NCI-H146 (cell line): ENCODE measurements around the gene ELF3.
A peak's percentile ranks its signal among the peaks of the same experiment; 100 is the strongest.
"Not testable (repeated sequence)": the region's sequence is repeated elsewhere in the genome, so short reads cannot be mapped to it uniquely, and the experiment has no call there.

Source experiments
- DNase-seq: peaks from one replicate; lab custom pipeline; 2025; lab: John Stamatoyannopoulos, UW

ELF3 gene

GRCh38 chr1:202034683-202035462 is 24.5 kb downstream of the ELF3 start:
- no peak for DNase-seq

DNA sequence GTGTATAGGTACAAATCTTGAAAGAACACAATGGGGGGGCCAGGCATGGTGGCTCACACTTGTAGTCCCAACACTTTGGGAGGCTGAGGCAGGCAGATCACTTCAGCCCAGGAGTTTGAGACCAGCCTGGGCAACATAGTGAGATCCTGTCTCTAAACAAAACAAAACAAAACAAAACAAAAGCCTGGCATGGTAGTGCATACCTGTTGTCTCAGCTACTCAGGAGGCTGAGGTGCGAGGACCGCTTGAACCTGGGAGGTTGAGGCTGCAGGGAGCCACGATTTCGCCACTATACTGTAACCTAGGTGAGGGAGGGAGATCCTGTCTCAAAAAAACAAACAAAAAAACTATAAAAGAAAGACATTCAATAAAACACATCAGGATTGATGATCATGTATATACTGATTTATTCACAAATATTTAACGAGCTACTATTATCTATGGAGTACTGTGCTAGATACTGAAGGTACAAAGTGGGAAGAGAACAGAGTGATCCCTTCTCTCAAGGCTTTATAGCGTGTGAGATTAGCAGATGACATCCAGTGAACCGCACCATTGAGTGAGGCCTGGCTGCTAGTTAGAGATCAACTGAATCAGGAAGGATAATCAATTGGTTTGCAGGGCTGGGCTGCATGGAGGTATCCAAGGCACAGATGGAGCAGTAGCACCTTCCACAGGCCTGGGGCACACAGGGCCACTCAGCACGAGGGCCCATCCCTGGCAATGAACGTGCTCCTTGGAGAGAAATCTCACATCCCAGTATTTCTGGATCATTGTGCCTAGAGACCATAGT is 26.4 kb downstream of the ELF3 start:
- DNase-seq = no peak

DNA sequence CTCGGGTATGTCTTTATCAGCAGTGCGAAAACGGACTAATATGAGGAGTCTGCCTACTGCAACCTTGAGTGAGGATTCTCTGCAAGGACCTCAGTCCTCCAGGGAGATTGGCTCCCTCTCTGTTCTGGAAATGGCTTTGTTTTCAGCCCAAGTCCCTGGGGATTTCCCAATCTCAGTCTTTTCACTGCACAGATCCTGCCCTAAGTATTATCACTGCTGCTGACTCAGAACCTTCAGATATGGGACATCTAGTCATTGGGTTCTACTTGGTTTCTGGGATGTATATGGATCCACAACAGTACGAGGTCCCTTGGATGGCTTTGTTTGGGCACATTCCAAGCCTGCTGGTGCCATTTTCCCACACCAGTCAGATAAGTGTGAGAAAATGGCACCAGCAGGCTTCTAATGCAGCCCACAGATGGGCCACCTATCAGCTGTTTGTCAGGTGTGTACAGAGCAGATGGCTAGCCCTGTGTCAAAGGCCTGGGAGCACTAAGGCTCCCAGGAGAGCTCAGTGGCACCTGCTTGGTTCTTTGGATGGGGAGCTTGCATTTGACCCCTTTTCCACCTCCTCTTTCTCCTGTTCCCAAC is 27.4 kb downstream of the ELF3 start:
- DNase-seq = peak; percentile 23

- DNase-seq = no peak
These were observed 28.4 kb downstream of the ELF3 start for GRCh38 chr1:202038688-202039346.

DNA sequence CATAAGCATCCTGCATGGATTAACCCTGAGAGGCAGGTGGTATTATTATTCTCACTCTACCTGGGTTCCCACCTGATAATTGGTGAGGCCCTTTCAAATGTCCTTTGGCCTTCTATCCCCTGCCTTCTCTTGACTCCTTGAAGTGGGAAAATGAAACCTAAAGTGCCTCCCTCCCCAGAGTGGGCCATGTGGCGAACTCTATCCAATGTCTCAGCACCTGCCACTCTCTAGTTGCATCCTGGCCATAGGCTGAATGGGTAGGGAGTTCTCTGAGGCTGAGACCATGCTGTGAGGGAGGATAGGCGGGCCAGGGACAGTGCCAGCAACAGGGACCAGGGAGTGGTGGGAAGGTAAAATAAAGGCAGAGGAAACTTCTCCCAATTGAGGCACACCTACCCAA is 35.3 kb downstream of the ELF3 start:
- peak; percentile 4 for DNase-seq

- DNase-seq = peak; percentile 53
These were observed 35.8 kb downstream of the ELF3 start for GRCh38 chr1:202046227-202046626.

GRCh38 chr1:202046748-202047708 is 36.6 kb downstream of the ELF3 start:
- DNase-seq = peak; percentile 6

- DNase-seq = peak; percentile 43
These were observed 37.6 kb downstream of the ELF3 start for GRCh38 chr1:202047977-202048376.

GRCh38 chr1:202049129-202049528 is 38.7 kb downstream of the ELF3 start:
- DNase-seq = no peak

DNA sequence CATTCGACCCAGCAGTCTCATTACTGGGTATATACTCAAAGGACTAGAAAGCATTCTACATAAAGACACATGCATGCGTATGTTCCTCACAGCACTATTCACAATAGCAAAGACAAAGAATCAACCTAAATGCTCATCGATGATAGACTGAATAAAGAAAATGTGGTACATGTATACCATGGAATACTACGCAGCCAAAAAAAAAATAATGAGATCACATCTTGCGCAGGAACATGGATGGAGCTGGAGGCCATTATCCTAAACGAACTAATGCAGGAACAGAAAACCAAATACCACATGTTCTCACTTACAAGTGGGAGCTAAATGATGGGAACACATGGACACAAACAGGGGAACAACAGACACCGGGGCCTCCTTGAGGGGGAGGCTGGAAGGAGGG is 43.7 kb downstream of the ELF3 start:
- DNase-seq = no peak

- DNase-seq = not testable (repeated sequence)
These were observed 44.3 kb downstream of the ELF3 start for GRCh38 chr1:202054673-202055072.

DNA sequence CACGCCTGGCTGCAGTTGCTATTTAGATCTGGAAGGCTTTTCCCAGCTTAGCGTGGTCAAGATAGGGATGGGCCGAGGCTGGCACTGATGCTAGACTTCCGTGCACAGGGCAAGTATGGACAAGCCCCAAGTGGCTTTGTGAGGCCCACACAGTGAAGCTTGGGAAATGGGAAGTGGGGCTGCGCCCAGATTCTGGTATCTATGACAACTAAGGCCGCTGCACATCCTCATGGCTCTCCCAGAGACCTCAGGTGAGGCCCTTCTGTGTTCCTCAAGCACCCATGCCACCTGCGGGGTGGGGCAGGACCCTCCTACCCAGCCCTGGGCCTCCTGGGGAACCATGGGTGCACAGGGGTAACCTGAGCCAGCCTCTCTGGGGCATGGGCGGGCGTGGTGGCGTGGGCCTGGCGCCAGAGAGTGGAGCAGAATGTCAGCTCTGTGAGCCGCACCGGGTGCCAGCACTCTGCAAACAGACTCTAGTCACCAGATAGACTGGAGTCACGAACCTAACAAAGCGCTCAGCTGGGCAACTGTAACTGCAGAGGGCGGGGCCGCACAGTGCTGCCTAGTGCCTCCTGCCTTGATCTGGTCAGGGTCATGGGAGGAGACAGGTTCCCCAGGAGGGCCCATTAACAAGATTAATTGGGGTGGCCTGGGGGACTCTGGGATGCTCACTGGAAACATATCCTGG is 46.4 kb downstream of the ELF3 start:
- peak; percentile 98 for DNase-seq

DNA sequence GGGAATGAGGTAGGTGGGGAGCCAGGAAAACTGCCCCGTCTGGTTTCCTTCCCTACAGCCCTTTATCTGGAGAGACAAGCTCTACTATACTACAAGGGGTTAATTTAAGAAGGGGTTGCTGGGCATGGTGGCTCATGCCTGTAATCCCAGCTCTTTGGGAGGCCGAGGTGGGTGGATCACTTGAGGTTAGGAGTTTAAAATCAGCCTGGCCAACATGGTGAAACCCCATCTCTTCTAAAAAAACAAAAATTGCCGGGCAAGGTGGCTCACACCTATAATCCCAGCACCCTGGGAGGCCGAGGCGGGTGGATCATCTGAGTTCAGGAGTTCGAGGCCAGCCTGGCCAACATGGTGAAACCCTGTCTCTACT is 46.9 kb downstream of the ELF3 start:
- not testable (repeated sequence) for DNase-seq

- DNase-seq = no peak
These were observed 47.9 kb downstream of the ELF3 start for GRCh38 chr1:202058001-202058908.

- DNase-seq = no peak
These were observed 50.7 kb downstream of the ELF3 start for GRCh38 chr1:202061055-202061454.

DNA sequence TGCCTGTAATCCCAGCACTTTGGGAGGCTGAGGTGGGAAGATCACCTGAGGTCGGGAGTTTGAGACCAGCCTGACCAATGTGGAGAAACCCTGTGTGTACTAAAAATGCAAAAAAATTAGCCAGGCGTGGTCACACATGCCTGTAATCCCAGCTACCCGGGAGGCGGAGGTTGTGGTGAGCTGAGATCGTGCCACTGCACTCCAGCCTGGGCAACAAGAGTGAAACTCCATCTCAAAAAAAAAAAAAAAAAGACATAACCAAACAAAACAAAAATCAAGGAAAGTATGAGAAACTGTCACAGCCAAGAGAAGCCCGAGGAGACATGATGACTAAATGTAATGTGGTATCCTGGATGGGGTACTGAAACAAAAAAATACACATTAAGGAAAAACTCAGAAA is 51.4 kb downstream of the ELF3 start:
- not testable (repeated sequence) for DNase-seq

DNA sequence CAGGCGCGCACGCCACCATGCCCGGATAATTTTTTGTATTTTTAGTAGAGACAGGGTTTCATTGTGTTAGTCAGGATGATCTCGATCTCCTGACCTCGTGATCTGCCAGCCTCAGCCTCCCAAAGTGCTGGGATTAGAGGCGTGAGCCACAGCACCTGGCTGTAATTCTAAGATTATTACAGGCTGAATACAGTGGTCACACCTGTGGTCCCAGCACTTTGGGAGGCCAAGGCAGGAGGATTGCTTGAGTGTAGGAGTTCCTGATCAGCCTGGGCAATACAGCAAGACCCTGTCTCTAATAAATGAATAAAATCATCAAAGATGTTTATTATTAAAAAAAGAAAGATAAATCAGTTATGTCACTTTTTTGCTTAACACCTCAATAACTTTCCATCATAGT is 52.2 kb downstream of the ELF3 start:
- not testable (repeated sequence) for DNase-seq

- no peak for DNase-seq
These were observed 52.7 kb downstream of the ELF3 start for GRCh38 chr1:202063093-202063492.

- not testable (repeated sequence) for DNase-seq
These were observed 54.5 kb downstream of the ELF3 start for GRCh38 chr1:202064889-202065312.
